G401.6 (cell line): Measurements from ENCODE around the gene ZFR.
"Not testable (repeated sequence)": the region's sequence is repeated elsewhere in the genome, so short reads cannot be mapped to it uniquely, and the experiment has no call there.

ENCODE experiments used
- FAIRE-seq: peaks from 2 replicates; lab custom pipeline; 2012; peaks lifted over from hg19 to GRCh38; lab: Jason Lieb, UNC

The ZFR gene

DNA sequence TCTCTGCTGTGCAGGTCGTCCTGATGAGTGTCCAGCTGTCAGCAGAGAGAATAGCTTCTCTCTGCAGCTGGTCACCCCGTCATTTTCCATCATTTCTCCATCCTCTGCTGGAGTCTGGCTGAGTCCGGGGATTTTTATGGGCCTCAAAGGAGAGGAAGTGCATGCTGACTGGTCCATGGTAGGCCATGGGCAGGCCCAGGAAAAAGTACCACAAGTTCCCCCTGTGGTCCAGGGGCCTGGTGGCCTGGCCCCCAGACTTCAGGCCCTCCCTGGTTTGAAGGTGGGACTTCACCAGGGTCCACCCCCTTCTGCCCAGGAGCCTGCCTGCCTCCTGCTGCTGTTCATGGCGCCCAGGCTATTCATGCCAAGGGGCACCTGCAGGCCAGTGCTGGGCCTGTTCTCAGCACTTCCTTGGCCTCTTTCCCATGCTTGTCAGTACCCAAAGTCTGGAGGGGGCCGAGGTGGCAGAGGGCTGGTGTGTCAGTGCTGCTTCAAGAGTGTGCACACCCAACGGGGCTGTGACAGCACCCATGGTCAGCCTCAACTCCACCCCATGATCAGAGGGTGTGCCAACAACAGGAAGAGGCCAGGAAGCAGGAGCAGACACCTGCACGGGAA lies 124.5 kb downstream of the ZFR start:
- FAIRE-seq = no peak

GRCh38 chr5:32319392-32319791 lies 125.1 kb downstream of the ZFR start:
- no peak for FAIRE-seq

DNA sequence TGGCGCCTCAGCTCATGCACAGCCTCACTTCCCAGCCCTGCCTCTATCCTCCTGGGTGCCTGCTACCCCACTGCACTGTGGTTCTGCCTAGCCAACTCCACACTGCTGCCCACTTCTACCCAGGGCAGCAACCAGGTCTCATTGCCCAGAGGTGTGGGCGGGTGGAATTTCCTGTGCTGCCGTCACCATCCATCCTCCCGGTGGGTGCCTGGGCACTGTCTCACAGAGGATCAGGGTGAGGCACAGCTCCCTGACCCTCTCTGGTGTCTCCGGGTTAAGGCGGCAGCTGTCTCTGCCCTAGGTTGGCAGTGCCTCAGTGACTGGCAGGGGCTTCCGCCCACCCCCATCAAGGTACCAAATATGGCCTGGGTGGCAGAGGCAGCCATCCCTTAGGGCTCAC lies 127.5 kb downstream of the ZFR start:
- FAIRE-seq = no peak

DNA sequence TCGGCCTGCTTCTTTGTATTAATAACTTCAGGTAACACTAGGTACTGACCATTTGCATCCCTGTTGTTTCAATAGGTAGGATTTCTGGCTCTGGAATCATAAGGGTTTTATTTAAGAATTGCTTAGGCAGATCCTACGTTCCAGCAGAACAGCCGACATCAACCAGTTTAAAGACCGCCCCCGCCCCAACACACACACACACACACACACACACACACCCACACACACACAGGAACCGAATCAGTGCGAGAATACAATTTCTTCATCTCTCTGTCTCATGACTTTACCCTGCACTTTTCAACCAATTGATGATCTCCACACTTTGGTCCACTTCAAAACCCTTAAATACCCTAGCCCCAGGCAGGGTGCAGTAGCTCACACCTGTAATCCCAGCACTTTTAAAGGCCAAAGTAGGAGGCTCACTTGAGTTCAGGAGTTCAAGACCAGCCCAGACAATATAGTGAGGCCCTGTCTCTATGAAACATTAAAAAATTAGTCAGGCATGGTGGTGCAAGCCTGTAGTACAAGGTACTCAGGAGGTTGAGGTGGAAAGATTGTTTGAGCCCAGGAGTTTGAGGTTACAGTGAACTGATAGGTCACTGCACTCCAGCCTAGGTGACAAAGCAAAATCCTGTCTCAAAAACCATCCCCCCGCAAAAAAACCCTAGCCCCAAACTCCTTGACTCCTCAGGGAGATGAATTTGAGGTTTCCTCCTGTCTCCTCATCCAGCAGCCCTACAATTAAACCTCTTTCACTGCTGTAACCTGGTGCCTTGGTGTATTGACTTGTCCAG lies 129.1 kb downstream of the ZFR start:
- no peak for FAIRE-seq

- FAIRE-seq = no peak
Measured at GRCh38 chr5:32314658-32315057, 129.9 kb downstream of the ZFR start.

GRCh38 chr5:32314152-32314488 lies 130.4 kb downstream of the ZFR start:
- not testable (repeated sequence) for FAIRE-seq

DNA sequence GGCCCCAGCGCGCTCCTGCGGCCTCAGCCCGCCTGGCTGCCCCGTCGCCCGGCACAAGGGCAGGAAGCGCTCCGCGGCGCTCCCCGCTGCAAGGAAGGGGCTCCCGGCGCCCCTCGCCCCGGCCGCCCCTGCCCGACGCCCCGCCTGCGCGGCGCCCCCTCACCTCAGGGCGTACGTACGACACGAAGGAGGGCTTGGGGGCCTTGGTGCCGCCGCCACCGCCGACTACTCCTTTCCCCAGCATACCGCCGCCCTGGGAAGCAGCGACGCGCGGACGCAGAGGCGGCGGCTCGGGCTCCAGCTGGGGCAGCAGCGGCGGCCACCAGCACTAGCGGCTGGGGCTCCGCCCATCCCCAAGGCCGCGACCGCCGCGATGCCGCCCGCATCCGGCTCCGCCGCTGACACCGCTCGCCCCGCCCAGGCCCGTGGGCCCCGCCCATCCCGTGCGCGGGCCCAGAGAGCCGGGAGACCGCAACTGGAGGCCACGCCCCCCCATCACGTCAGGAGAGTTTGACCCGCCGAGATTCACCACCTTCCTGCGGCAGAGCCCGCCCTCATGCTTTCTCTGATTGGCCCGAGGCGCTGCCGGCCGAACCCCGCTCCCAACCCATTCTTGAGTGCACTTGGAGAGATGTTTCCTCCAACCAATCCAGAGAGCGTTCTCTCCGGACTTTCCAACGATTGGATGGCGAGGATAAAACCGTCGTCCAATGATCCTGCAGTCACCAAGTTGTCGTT lies 131.8 kb downstream of the ZFR start, which contains the start of gene MTMR12:
TSS of gene MTMR12 (minus strand) at position 345 of the 738 bp plus-strand sequence. CDS start at position 244, 101 bp downstream.
- FAIRE-seq = peak; percentile 98

DNA sequence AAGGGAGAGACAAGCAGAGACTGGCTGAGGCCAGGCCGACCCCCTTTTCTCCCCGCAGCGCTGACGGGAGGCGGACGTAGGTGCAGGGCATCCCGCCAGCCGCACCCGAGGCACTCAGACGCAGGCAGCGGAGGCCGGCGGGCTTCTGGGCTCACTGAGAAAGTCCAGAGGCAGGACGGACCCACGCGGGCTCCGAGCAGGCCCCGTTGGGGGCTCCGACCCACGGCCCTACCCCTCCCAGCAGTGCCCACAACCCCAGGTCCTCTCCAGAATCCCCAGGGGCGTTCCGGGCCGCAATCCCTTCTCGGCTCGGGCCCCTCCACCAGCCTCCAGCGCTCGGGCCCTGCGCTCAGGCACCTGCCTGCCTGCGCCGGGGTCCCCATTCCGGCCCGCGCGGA lies 132.3 kb downstream of the ZFR start:
- no peak for FAIRE-seq

- FAIRE-seq = no peak
Measured at GRCh38 chr5:32311404-32312196, 132.9 kb downstream of the ZFR start.

DNA sequence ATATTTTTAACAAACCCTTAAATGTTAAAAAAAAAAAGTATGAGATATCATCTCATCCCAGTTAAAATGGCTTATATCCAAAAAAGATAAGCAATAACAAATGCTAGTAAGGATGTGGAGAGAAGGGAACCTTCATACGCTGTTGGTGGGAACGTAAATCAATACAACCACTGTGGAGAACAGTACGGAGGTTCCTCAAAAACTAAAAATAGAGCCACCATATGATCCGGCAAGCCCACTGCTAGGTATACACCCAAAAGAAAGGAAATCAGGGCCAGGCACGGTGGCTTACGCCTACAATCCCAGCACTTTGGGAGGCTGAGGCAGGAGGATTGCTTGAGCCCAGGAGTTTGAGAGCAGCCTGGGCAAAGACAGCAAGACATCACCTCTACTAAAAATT lies 134.8 kb downstream of the ZFR start:
- no peak for FAIRE-seq

DNA sequence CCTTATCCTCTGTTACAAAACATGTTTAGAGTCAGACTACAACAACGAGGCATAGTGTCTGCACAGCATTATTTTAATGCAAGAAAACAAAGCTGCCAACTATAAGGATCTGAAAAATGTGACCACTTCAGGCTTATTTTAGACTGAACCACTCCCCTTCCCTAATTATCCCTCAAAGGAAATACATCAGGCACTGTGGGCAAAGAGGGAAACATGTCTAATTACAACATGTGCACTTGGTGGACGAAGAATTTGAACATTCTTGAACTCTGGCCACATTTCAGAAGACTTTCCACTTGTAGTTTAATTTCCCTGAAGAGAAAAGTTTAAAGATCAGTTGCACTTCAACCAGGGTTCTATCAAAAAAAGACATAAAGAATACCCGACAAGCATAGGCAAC lies 135.6 kb downstream of the ZFR start:
- no peak for FAIRE-seq

DNA sequence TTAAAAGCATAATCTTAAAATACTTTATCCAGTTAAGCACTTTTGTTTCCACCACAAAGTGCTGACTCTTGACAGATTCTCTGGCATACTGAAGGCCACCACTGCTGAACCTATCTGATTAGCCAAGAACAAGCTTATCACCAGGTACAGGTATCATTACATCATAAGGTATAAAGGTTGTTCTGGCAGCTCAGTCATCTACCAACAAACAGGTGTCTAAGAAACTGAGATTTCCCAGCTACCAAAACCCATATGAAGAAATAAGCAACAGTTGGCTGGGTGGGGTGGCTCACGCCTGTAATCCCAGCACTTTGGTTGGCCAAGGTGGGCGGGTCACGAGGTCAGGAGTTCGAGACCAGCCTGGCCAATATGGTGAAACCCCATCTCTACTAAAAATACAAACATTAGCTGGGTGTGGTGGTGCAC lies 136.8 kb downstream of the ZFR start:
- FAIRE-seq = no peak

GRCh38 chr5:32304622-32305021 lies 139.9 kb downstream of the ZFR start:
- no peak for FAIRE-seq
